Measurements from ENCODE around the gene TIGD4.

The TIGD4 gene

GRCh38 chr4:152727784-152728183 lies 51.7 kb downstream of the TIGD4 start:
- in situ Hi-C loops (cut with MboI; ENCODE audit: low sequenced_read_pairs) = no loop called here

GRCh38 chr4:152724494-152724893 lies 55.0 kb downstream of the TIGD4 start:
- in situ Hi-C loops (cut with MboI; ENCODE audit: low sequenced_read_pairs) = no loop called here

- in situ Hi-C loops (cut with MboI; ENCODE audit: low sequenced_read_pairs) = no loop called here
These were observed 56.3 kb downstream of the TIGD4 start for GRCh38 chr4:152723236-152723635.

GRCh38 chr4:152719801-152720556 lies 59.6 kb downstream of the TIGD4 start:
- in situ Hi-C loops (cut with MboI; ENCODE audit: low sequenced_read_pairs) = no loop called here

All from HL-60/S4 (cell line).